Measurements from ENCODE around the gene BPIFA3.
A peak's percentile ranks its signal among the peaks of the same experiment; 100 is the strongest.

Gene BPIFA3

DNA sequence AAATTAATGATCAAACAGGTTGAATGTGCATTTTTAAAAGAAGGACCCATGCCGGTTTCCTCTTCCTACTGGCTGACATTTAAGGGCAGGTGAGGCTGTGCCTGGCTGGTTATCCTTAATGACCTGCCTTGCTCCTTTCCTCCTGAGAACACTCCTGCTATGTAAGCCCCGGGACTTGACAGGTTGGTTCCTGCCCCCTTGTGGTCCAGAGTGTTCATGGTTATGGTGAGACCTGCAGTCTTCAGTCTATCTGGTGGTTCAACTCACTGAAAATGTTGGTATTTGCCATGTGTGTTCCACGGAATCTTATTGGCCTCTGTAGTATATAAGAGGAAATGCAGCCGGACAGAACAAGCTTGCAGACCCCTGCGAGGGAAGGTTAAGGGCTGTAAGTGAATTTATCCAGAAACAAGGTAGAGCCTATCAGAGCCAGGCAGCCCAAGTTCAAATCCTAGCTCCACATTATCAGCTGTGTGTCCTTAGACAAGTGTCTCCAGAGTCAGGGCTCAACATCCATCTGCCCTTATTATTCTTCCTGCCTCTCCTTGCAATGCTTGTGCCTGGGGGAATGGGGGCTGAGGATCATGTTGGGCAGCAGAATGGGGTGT lies 5.2 kb upstream of the BPIFA3 start:
- DNase-seq: peak in 13 of 56 donors; percentile 1 to 33 (median 3)

DNA sequence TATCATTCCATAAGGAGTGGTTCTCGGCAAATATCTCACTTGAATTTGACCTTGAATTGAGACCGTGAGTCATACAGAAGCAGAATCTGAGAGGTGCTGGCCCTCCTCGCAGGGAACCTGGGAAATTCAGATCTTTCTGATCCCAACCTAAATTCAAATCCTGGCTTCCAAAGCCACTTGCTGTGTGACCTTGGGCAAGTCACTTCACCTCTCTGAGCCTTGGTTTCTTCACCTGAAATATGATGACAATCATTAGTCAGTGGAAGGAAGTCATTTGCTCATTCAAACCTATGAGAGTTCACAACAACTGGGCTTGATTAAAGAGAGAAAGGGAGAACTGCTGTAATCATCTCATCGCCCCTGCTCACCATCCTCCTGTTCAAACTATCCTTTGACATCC lies 7.2 kb downstream of the BPIFA3 start:
- DNase-seq: no peak

DNA sequence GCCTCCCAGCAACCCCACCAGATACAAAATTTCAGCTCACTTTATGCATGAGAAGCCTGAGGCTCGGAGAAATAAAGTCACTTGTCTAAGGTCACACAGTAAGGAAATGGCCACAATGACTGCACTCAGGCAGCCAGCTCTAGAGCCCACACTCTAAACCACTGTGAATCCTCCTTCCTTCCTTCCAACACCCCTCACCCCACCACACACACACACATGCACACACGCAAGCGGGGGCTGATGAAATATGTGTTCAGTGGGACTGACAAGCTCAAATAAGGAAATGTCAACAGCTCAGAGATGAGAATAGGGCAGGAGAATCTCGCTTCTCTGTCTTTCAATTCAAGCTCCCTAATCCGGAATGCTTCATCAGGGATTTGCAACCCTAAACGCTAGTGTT lies 12.7 kb downstream of the BPIFA3 start:
- DNase-seq: no peak

DNA sequence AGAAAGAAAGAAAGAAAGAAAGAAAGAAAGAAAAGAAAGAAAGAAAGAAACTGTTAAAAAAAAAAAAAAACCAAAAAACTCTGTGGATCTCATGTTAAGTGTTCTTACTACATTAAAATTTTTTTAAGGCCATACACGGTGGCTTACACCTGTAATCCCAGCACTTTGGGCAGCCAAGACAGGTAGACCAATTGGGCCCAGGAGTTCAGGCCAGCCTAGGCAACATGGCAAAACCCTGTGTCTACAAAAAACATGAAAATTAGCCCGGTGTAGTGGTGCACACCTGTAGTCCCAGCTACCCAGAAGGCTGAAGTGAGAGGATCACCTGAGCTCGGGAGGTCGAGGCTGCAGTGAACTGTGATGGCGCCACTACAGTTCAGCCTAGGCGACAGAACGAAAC lies 14.1 kb downstream of the BPIFA3 start:
- DNase-seq: no peak

DNA sequence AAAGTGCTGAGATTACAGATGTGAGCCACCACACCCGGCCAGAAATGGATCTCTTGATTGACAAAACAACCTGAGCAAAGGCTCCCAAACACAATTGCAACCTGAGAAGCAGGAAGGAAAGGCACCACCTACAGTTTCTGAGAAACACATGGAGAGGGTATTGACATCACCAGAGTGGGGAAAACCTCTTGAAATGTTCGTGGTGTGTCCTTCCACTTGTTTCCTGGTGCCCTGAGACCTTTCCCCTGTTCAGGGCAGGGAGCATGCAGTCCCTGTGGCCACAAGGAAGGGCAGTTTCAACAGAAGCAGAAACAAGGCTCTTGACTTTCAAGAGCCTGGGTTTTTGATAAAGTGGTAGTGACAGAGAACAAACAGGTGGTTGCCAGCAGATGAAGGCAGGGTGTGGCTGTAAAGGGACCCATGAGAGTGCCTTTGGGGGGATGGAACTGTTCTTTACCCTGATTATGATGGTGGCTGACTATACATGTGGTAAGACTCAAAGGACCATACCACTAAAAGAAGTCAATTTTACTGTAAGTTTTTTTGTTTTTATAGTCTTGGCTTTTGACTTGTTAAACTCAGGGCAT lies 15.4 kb downstream of the BPIFA3 start:
- DNase-seq: no peak

DNA sequence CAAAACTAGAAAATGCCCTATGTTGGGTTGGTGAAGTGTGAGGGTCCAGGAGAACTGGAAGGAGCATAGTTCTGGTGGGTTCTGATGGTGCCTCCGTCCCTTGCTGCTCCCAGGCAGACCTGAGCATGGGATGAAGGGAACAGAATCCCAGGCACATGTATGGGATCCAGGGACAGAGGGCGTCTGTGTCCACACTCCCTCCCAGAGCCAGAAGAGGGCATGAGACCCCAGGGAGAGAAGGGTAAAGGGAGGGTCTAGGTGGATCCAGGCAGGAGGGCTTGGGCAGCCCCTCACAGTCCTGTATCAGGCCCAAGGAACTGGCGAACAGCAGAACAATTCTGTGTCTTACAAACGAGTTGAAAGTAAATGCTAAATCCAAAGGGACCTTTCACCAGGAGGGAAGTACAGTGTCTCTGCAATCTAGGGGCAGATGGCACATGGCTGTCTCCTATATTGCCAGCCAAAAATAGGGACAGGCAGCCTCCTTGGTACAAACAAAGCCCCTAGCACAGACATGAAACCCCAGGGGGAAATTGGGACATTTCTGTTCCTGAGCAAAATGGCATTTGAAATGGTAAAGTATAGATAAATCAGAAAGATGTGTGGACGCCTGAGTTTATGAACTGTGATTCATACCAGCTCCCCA lies 16.1 kb downstream of the BPIFA3 start:
- DNase-seq: peak in 3 of 56 donors; percentile 1 to 3 (median 2)

DNA sequence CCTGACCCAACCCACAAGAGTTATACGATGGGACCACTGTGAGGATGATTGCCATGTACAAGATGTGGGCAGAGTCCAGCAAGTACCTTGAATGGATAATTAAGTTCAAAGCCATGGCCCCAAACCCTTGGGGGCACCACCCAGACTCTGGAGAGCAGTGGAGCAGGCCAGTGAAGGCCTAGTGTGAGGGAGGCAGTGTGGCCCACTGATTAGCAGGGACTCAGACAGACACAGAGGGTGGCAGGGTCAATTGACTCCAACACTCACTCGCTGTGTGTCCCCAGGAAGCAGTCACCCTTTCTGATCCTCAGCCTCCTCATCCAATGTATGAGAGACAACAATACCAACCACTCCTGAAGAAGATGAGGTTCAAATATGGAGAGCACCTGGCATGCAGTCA lies 16.9 kb downstream of the BPIFA3 start:
- DNase-seq: no peak

DNA sequence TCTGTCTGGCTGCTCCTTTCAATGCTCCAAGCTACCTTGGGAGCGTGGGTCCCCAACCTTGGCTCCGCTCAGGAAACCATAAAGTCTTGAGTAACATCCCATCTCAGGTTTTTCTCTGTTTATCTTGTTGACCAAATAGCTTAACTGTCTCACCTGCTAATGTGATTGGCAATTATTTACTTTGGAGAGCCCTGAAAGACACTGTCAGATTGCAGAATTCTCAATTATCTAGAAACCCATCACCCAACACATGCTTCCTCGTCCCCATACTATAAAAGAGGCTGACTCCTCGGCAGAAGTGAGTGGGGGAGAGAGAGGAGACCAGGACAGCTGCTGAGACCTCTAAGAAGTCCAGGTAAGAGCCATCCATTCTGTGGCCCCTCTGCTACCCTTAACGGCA lies 18.5 kb downstream of the BPIFA3 start, which contains the start of gene BPIFA1:
Gene BPIFA1, plus strand, starts transcription at position 301 of the 400 bp plus-strand sequence. CDS start 1,716 bp downstream, outside the sequence.
- no peak for DNase-seq

DNA sequence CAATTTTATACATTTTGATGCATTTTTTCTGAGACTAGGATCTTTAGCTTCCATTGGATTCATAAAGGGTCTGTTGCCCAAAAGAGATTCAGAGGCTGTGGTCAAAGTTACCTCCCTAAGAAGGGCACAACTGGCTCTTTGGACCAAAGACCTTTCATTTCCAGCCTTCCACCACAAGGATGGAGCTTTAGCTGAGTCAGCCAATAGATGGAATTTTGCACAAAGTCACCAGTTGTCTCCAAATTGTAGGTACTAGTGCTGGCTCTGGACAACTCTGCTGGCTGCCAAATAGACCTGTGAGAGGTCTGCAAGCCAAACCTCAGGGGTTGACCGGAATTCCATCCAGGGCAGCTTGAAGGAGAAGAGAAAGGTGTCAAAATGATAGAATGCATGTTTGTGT lies 19.2 kb downstream of the BPIFA3 start:
- no peak for DNase-seq

DNA sequence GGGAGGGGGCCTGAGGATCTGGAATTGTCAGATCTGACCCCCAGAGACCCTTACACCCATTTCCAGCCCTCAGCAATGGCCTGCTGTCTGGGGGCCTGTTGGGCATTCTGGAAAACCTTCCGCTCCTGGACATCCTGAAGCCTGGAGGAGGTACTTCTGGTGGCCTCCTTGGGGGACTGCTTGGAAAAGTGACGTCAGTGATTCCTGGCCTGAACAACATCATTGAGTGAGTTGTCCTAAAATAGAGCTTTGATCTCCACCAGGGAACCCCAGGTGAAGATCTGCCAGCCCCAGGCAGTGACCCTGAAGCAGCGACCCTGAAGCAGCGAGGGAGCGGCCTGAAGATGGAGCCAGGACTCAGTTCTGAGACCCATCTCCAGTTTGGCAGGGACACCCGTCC lies 20.8 kb downstream of the BPIFA3 start:
- DNase-seq: peak in 1 of 56 donors; percentile 2

DNA sequence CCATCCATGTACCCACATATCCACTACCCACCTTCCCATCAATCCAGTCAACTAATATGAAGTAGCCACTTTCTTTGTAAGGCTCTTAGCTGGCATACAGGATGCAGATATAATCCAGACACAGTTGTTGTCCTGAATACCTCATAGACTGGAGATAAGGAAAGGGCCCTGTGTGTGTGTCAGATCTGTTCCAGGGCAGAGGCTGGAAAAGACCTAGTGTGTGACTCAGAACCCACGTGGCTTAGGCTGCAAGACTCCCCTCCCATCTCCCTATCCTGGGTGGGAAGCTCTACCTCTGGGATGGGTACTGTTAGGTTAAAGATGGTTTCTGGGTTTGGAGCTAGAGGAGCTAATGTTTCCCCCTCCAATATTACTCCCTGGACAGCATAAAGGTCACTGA lies 22.3 kb downstream of the BPIFA3 start:
- no peak for DNase-seq

DNA sequence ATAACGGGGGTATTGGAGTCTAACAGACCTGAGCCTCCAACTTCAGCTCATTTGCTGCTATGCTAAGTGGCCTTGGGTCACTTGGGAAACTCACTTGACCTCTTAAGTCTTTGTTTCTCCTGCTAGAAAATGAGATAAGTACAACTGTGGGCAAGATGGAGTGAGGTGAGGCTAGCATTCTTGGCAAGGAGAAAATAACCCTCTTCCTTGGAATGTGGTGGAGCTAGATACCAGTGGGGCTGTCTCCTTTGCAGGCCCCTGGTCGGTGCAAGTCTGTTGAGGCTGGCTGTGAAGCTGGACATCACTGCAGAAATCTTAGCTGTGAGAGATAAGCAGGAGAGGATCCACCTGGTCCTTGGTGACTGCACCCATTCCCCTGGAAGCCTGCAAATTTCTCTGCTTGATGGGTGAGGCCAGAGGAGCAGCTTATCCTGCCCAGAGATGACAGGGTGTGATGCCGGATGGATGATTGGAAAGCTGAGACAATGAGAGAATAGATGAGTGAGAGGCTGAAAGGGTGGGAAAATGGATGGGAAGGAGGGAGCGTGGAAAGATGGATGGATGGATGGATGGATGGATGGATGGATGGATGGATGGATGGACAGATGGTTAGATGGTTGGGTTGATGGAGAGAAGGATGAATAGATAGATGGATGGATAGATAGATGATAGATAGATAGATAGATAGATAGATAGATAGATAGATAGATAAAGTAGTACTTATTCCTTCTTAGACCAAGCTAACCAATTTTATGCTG lies 23.0 kb downstream of the BPIFA3 start:
- no peak for DNase-seq

DNA sequence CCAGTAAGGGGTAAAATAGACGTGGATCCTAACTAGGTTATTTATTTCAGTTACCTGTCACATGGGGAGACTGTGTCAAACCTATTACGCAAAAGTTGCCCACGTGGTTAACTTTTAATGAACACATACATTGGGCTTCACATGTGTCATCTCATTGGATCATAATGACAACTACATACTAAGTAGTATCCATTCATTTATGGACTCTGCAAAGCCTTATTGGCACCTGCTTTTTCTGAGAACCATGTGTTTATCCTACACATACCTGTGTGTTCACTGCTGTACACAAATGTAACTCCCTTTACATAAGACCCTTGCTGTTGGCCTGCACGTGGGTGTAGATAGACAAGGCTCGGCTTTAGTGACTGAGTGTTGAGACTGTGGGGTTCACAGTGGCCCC lies 23.8 kb downstream of the BPIFA3 start:
- no peak for DNase-seq

DNA sequence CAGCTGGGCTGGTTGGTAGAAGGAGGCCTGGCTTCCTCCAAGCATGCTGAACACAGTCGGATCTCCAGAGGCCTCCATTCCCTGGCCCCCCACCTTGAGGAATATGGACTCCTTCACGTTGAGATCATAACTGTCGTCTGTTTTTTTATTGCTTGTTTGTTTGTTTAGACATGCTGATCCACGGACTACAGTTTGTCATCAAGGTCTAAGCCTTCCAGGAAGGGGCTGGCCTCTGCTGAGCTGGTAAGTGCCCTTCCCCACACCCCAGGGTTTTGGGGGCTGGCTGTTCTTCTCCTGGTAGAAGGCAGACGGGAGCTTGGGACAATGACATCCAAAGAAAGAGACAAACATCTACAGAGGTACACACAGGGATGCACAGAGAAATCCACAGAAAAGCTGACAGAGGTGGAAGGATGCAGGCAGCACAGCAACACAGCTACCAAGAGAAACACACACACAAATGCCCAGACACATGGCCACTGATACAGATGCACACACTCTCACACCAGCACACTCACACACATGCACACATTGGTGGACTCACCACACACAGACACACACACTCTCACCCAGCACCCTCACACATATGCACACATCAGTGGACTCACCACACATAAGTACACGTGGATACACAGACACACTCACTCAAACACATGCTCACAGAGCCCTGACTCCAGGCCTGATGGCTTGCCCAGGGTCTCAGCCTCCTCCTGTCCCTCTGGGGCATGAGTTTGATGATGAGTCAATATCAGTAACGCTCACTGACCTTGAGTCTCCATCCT lies 25.4 kb downstream of the BPIFA3 start:
- no peak for DNase-seq

DNA sequence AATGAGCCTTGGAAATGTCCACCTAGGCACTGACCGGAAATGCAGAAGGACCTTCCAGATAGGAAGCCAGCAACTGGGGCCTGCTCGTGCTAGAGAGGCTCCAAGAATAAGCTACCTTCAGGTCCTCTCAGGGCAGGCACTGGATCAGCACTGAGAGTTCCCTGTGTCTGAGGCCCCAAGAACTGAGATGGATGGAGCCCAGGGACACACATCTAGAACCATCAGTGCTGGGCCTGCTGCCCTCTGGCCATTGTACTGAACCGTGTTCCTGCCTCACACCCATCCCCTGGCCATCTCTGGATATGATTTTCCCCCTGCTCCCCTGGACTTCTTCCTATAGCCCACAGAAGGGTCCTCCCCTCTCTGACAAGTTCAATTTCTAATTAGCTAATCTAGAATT lies 28.9 kb downstream of the BPIFA3 start:
- DNase-seq: no peak

DNA sequence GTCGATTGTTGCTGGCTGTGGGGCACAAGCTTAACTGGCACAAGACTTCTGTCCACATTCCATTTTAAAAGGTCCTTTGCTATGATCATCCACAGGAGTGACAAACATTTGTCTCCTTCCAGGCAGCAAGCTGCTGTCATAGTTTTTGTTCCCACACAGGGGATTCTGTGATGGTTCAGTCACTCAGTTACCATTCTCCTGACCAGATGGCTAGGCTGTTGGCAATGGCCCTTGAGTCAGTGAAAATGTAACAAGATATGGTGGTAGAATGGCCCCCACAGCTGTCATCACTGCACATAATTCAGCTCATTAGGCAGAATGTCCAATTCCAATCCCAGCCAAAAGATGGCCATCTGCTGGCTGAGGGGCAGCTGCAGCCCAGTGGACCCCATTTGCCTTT lies 32.3 kb downstream of the BPIFA3 start:
- DNase-seq: no peak

DNA sequence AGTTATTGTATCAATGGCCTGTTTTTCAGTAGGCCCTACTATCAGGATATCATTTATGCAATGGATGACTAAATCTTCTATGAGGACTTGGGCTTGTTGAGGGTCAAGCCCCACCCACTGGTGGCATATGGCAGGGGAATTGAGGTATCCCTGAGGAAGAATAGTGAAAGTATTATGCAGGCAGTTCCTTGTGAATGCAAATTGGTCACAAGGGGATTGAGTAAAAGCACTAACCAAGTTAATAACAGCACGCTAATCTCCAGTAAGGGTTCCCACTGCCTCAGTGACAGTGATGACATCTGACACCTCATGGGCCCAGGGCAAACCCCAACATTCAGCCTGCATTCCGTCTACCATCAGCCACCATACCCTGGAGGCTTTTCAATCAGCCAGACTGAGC lies 33.5 kb downstream of the BPIFA3 start:
- no peak for DNase-seq

DNA sequence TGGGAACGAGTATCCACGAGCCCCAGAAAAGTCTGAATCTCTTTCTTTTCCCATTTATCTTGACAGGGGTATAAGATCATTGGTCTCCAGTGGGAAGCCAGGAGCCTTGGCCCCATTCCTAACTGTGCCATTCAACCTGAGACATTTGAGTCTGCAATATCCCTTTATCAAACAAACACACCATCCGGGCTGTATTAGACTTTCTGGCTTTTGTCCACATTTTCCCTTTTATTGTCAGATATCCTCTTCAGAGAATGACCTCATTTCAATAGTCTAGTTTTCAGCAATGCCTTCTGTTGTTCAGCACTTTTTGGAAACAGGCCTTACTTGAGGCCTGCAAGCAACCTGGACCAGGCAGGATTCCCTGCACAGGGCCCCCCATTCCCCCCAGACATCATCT lies 34.3 kb downstream of the BPIFA3 start:
- no peak for DNase-seq

DNA sequence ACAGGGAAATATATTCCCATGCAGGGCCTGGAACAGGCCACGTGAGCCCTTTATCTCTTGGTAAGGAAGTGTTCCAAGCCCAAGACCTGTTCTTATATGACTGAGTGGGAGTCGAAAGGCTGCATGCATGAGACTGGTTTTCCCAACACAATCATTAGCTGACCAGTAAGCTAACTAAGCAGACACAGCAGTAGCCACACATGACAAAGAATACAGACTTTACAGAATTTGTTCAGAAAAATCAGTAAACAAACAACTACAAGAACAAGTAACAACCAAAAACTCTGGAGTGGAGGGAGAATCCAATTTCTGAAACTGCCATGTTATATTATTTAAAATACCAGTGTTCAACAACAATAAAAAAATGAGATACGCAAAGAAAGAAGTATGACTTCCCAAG lies 35.3 kb downstream of the BPIFA3 start:
- DNase-seq: no peak

DNA sequence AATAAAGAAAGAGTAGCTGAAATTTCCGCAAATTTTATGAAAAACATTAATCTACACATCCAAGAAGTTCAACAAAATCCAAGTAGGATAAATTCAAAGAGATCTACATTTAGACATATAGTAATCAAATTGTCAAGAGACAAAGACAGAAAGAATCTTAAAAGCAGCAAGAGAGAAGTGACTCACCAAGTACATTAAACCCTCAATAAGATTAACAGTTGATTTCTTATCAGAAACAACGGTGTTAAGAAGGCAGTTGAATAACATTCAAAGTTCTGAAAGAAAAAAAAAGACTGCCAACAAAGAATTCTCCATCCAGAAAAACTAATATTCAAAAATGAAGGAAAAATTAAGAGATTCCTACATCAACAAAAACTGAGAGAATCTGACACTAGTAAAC lies 37.9 kb downstream of the BPIFA3 start:
- DNase-seq: no peak

DNA sequence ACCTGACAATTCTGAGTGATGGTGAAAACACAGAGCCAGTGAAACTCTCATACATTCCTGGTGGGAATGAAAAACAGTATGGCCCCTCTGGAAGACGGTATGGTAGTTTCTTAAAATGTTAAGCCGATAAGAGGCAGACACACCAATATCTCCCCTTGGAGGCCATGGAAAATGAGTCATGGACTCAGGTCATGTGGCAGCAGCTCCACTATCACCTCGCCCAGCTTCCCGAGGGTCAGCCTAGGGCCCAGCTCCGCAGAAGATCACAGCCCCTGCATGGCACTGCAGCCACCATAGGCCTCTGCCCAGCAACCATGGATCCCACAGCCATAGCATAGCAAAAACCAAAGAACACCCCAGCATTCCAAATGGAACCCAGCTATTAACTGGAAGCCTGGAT lies 40.1 kb downstream of the BPIFA3 start:
- no peak for DNase-seq

DNA sequence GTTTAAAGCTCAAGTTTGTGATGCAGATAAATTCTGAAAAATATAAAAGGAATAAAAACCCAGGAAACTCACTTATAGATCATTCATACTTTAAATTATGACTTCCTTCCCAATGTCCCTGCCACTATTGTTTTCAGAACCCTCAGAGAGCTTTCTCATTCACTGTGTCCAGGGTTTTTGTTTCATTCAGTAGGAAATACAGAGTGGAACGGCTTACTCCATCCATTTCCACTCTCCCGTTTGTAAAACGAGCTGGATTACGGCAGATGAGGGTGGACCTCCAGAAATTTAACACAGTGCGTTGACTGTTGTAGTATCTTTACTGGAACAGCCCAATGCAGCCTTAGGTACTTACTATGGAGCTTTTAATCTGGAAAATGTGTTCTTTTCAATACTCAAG lies 42.2 kb downstream of the BPIFA3 start:
- no peak for DNase-seq

Data from amygdala (tissue), 56 donors.